GM19239 (cell line): ENCODE data around the gene ZNF408.
"Not testable (repeated sequence)": the region's sequence is repeated elsewhere in the genome, so short reads cannot be mapped to it uniquely, and the experiment has no call there.

ENCODE experiments used
- DNase-seq: peaks from one replicate; pipeline ENCODE4 v3.0.0; 2011; ENCODE audit warnings: low spot score; ENCODE audit not compliant: insufficient read length
- FAIRE-seq: peaks from 2 replicates; lab custom pipeline; 2011; peaks lifted over from hg19 to GRCh38; lab: Jason Lieb, UNC

Gene ZNF408

GRCh38 chr11:46695345-46696211, 5.3 kb upstream of the ZNF408 start:
- FAIRE-seq, result no peak
- DNase-seq, result no peak

GRCh38 chr11:46696212-46696558, 4.6 kb upstream of the ZNF408 start:
- DNase-seq, result no peak
- FAIRE-seq, result no peak

DNA sequence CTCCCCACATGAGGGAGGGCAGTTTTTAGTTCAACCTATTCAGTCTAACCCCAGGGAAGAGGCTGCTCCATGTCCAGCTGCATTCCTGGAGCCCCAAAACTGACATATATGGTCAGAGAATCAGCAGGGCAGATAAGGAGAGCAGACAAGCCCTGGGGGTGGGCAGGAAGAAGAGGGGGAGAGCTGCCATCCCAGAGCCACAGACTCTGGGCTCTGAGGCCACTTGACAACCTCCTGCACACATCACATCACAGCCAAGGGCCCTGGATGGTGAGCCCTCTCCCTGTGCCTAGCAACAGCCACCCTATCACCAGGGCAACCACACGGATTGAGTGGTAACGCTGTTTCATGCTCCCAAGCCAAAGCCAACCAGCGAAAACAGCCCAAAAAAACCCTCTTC, 3.5 kb upstream of the ZNF408 start:
- no peak for FAIRE-seq
- DNase-seq, result no peak

DNA sequence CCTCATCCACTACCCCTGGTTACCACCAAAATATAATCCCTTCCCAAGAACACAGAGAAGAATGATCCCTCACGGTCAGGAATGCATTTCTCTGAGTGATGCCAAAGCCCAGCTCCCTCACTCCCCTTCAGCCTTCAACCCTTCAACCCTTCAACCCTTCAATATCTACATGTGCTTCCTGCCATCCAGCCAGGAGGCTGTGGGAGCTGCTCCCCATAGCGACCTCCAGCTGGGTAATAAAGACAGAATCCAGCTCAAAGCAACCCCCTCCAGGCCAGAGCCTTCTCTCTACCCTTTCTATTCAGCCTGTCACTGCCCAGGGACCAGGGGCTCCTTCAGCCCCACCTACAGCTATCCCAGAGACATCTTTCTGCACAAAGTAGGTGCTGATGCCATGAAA, 3.1 kb upstream of the ZNF408 start:
- DNase-seq (no peak), FAIRE-seq (no peak)

DNA sequence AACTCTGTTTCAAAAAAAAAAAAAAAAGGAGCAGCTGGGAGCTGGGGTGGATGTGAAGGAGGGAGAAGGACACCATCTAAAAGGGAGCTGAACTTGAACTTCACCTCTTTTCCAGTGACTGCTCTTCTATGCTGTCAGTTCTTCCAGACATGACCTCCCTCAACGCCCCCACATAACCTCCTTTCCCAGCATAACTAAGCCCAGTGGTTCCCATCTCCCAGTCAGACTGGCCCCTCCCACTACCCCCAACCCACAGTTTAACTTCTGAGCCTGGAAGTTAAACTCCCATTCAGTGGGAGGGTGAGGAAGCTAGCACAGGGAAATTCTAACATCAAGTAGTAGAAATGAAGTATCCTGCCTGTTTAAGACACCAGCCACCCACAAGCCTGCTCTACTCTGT, 2.2 kb upstream of the ZNF408 start:
- DNase-seq (no peak), FAIRE-seq (no peak)

DNA sequence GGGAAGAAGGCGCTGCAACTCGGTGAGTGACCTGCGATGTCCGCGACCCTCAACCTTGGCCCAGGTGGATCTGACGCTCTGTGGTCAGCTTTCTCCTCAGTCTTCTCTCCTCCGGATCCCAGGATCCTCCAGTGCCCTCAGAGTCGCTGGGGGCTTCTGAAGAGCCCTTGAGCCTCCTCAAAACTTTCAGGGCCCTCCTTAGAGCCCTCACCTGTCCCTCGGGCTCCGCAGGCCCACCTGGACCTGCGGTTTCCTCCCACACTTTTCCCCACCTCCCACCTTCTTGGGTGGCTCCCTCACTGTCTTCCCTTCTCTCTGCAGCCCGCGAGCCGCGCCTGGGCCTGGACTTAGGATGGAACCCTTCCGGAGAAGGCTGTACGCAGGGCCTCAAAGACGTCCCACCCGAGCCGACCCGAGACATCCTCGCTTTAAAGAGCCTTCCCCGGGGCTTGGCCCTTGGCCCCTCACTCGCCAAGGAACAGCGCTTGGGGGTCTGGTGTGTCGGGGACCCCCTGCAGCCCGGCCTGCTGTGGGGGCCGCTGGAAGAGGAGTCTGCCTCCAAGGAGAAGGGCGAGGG, 335 bp downstream of the ZNF408 start:
- FAIRE-seq (no peak), DNase-seq (no peak)

DNA sequence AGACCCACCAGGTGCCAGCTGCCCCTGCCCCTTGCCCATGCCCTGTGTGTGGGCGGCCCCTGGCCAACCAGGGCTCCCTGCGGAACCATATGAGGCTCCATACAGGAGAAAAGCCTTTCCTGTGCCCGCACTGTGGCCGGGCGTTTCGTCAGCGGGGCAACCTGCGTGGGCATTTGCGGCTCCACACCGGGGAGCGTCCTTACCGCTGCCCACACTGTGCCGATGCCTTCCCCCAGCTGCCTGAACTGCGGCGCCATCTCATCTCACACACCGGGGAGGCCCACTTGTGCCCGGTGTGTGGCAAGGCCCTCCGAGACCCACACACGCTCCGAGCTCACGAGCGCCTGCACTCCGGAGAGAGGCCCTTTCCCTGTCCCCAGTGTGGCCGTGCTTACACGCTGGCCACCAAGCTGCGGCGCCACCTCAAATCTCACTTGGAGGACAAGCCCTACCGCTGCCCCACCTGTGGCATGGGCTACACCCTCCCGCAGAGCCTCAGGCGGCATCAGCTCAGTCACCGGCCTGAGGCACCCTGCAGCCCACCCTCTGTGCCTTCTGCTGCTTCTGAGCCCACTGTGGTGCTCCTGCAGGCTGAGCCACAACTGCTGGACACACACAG, 4.3 kb downstream of the ZNF408 start:
- no peak for DNase-seq
- no peak for FAIRE-seq

GRCh38 chr11:46706886-46707285, 6.1 kb downstream of the ZNF408 start:
- no peak for FAIRE-seq
- no peak for DNase-seq

GRCh38 chr11:46709351-46709750, 8.5 kb downstream of the ZNF408 start:
- FAIRE-seq, DNase-seq: not testable (repeated sequence)

GRCh38 chr11:46710821-46711269, 10.0 kb downstream of the ZNF408 start:
- DNase-seq, result no peak
- no peak for FAIRE-seq

GRCh38 chr11:46711303-46711702, 10.5 kb downstream of the ZNF408 start:
- DNase-seq (no peak), FAIRE-seq (no peak)

DNA sequence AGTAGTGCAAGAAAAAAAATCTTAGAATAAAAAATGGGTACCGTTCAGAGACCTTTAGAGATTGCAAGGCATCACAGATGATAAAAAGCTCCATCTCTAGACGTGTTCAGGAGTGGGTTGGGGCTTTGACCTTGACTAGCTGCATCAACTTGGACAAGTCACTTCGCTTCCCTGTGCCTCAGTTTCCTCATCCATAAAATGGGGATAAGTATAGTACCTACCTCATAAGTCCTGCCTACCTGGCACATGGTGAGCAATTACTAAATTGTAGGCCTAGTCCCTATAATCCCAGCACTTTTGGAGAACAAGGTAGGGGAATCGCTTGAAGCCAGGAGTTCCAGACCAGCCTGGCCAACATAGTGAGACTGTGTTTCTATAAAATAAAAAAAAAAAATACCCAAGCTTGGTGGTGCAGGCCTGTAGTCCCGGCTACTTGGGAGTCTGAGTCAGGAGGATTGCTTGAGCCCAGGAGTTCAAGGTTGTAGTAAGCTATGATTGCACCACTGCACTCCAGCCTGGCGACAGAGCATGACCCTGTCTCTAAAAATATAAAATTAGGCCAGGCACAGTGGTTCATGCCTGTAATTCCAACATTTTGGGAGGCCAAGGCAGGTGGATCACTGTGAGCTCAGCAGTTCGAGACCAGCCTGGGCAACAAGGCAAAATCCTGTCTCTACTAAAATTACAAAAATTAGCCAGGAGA, 12.2 kb downstream of the ZNF408 start:
- DNase-seq (no peak), FAIRE-seq (no peak)

- not testable (repeated sequence) for DNase-seq, FAIRE-seq
Measured at GRCh38 chr11:46717825-46718154, 17.0 kb downstream of the ZNF408 start.

GRCh38 chr11:46718155-46719019, 17.6 kb downstream of the ZNF408 start:
- no peak for FAIRE-seq

GRCh38 chr11:46719048-46719542, 18.3 kb downstream of the ZNF408 start, which contains the start of gene F2:
Gene F2 (plus strand): TSS chr11:46719213. CDS start chr11:46719236, 23 bp downstream.
- DNase-seq, result no peak
- FAIRE-seq, result no peak

More at GRCh38 chr11:46718155-46719019, 17.6 kb downstream of the ZNF408 start:
- no peak for DNase-seq

DNA sequence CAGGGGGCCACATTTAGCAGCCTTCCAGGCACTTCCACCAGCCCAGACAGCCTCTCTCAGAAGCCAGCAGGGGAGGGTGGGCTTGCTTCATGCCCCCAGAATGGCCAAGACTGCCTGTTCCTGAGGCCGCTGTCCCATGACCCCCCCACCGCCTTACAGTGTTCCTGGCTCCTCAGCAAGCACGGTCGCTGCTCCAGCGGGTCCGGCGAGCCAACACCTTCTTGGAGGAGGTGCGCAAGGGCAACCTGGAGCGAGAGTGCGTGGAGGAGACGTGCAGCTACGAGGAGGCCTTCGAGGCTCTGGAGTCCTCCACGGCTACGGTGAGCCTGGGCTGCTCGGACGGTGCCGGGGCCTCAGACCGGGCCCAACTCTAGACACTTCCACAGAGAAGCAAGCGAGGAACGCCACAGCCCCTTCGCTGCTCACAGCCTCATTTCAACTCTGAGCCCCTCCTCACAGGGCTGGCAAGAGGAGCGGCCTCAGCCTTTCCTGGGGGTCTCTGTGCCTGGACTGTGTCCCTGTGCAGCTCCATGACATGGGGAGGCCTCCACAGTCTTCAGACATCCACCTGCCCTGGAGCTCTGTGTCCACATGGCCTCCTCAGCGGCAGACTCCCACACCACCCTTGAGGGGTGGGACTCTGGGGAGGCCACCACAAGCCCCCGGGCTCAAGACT, 18.9 kb downstream of the ZNF408 start:
- DNase-seq (no peak), FAIRE-seq (no peak)

- FAIRE-seq (no peak), DNase-seq (no peak)
Measured at GRCh38 chr11:46721286-46721685, 20.5 kb downstream of the ZNF408 start.

- DNase-seq (no peak), FAIRE-seq (no peak)
Measured at GRCh38 chr11:46722566-46723358, 21.9 kb downstream of the ZNF408 start.
